Hepatic stellate cell (primary cell): ENCODE data around the gene DIAPH2.
"Not testable (repeated sequence)": the region's sequence is repeated elsewhere in the genome, so short reads cannot be mapped to it uniquely, and the experiment has no call there.

Source experiments
- DNase-seq: peaks from one replicate; pipeline ENCODE4 v3.0.0; 2011; ENCODE audit warnings: low spot score

The DIAPH2 gene

DNA sequence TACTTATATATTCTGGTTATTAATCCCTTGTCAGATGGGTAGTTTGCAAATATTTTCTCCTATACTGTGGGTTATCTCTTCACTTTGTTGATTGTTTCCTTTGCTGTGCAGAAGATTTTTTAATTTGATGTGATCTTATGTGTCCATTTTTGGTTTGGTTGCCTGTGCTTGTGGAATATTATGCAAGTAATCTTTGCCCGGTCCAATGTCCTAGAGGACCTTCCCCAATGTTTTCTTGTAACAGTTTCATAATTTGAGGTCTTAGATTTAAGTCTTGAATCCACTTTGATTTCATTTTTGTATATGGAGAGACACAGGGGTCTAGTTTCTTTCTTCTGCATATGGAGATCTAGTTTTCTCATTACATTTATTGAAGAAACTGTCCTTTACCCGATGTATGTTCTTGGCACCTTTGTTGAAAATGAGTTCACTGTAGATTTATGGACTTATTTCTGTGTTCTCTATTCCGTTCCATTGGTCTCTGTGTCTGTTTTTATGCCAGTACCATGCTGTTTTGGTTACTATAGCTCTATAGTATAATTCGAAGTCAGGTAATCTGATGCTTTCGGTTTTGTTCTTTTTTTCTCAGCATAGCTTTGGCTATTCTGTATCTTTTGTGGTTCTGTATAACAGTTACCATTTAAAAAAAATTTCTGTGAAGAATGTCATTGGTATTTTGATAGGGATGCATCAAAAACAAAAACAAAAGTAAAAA is 34.7 kb downstream of the DIAPH2 start:
- no peak for DNase-seq

DNA sequence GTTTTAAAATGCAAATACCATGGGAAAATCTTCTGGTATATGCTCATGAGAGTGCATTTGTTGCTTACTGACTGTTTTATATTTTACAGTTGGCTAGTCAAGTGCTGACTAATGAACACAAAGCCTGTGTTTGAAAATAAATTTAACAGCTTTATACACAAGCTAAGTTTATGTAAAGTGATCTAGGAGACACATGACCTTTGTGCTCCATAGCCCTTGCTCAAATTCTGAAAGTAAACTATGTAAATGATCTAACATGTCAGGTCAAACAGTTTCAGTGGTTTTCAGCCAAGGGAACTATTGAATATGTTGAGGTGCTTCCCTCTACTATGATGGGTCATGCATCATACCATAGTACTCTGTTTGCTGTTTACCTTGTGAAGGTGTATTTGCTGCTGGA is 36.7 kb downstream of the DIAPH2 start:
- no peak for DNase-seq

DNA sequence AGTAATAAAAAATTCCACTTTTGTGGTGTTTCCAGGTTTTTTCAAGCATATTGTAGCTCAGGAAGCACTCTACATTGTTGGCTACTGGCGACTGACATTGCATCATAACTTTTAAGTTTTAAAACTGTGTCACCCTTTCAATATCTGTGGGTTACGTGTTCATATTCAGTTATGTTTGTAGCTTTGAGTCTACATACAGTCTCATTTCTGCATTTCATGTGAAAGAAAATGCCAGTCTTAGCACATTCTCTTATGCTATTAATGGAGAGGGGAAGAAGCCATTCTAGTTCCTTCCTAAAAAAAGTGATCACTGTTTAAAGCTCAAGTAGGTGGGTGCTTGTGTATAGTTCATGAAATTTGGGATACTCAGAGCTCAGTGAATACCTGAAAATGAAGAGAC is 38.1 kb downstream of the DIAPH2 start:
- DNase-seq, result no peak

DNA sequence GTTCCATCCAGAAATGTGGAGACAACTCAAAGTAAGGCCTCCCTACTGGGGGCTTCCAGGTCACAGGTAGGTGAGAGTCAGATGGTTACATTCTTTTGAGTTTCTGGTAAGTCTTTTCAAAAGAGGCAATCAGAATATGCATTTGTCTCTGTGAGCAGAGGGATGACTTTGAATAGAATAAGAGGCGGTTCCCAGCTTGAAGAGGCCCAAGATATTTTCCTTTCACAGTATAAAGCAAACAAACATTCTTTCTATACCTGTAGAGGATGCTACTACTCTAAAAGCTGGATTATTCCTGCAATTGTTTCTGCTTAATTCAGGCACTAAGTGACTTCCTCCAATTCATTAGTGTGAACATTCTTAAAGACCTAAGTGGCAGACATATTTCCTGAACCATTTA is 44.4 kb downstream of the DIAPH2 start:
- no peak for DNase-seq

DNA sequence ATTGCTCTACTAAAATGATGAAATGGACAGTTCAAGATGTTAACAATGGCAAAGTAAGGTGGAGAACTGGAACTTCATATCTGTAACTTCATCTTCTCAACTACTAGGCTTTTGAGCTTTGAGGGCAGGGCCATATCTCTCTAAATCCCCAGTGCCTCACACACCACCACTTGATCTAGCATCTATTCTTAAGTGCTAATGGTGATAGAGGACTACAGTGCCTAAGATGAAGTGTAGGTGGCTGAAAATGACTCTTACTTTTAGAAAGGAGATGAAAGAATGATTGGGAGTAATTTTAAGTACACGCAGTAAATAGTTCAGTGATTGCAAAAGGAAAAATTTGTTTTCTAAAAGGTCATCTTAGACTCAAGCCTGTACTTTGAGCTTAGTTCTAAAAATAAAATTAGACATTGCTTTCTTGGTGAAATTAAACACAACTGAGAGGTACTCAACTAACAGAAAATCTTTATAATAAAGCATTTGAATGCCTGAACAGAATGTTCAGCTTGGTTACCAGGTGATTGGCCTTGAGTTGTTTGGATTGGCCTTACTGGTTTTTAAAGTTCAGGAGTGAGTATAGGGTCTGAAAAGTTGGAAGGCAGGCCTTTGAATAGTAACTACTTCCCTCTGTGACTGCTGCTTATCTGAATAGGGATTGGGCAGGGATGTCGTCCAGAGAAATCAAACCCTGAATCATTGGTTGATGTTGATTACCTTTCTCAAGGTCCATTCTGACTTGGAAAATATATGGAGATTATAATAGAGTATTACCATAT is 45.4 kb downstream of the DIAPH2 start:
- no peak for DNase-seq

DNA sequence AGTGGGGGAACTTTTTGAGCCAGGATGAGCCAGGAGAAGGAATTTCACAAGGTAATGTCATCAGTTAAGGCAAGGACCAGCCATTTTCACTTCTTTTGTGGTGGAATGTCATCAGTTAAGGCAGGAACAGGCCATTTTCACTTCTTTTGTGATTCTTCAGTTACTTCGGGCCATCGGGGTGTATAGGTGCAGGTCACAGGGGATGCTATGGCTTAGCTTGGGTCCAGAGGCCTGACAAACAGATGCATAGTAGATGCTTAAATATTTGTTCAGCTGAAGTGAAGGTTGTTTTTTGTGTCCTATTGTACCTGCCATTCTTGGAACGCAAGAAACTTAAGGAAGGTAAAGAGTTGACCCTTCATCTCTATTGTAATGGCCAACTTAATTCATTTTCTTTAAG is 46.4 kb downstream of the DIAPH2 start:
- DNase-seq, result not testable (repeated sequence)

DNA sequence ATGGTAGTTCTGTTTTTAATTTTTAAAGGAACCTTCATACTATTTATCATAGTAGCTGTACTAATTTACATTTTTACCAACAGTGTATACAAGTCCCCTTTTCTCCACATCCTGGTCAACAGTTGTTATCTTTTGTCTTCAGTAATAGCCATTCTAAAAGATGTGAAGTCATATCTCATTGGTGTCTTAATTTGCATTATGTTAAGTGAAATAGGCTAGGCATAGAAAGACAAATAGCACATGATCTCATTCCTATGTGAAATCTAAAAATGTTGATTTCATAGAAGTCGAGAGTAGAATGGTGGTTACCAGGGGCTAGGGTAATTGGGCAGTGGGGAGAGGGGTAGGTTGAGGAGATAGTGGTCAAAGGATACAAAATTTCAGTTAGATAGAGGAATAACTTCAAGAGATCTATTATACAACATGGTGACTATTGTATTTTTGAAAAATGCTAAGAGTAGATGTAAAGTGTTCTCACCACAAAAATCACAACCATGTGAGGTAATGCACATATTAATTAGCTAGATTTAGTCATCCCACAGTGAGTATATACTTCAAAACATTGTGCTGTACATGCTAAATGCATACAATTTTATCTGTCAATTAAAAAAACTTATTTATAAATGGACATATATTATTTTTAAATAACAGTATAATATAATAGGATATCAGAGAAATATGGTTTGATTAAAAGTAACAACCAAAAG is 58.9 kb downstream of the DIAPH2 start:
- no peak for DNase-seq

DNA sequence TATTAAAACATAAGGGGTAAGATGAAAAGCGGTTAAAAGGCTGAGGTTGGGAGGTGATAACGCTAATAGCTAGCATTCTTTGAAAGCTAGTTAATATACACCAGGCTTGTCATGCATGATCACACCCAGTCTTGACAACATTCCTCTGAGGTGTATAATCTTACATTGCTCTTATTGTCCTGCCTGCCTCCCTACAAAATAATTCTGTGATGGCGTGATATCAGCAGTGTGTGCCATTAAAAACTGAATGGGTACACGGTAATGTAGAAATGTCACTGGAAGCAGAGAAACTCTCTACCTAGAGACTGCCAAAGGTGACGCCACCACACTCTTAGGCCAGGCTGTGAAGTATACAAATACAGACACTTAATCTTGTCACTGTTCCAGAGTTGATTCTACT is 68.1 kb downstream of the DIAPH2 start:
- DNase-seq, result no peak

DNA sequence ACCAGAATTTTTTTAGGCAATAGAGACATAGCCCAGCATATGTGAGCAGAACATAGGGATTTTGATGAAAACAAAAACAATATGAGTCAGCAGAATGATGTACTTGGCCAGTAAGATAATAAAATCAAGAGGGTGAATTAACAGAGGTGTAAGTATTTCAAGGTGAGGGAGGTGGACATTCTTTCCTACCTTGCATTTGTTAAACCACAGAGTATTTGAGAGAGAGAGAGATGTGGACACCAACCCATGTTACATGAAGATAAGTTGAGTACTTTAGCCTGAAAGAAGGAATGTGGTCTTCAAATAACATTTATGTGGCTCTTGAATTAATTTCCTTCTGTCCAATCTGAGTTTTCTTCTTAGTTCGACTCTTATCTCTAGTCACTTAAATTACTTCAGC is 68.6 kb downstream of the DIAPH2 start:
- DNase-seq, result no peak

DNA sequence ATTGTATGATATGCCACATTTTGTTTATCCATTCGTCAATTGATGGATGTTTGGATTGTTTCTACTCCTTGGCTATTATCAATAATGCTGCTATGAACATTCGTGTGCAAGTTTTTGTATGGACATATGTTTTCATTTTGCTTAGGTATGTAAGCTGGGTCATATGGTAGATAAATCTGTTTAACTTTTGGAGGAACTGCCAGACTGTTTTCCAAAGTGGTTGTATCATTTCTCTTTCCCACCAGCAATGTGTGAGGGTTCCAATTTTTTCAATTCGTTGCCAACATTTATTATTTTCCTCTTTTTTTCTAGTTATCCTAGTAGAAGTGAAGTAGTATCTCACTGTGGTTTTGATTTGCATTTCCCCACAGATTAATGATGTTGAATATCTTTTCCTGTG is 71.8 kb downstream of the DIAPH2 start:
- DNase-seq, result no peak

DNA sequence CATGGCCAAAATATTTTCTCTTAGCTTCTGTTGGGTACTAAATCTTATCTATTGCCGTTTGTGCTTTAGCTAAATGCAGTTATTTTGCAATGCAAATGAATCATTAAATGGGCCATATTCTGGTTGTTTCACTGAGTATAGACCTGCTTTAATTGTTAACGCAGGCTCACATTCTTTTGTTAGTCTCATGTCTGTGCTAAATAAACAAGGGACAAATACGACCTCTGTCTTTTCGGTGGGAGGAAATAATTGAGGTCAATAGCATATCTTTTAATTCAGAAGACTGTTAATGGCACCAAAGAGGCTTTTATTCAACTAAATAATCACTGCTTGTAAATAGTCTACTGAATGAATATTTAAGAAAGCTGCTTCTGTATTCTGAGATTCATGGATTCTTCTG is 76.9 kb downstream of the DIAPH2 start:
- no peak for DNase-seq

DNA sequence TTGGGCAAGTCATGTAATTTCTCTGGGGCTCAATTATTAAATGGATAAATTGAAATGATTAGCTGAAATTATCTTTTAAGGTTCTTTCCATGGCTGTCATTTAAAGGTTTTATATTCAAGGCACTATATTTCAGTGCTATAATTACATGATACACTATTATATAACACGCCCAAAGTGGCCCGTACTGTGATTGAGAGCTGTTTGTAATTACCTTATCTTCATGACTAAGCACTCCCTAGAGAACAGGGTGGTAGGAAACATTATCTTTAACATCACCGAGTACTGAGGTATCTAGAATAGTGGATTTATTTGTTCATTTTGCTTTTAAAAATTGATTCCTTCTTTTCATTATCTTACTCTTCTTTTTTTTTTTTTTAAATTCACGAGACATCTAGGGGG is 79.0 kb downstream of the DIAPH2 start:
- DNase-seq, result no peak

DNA sequence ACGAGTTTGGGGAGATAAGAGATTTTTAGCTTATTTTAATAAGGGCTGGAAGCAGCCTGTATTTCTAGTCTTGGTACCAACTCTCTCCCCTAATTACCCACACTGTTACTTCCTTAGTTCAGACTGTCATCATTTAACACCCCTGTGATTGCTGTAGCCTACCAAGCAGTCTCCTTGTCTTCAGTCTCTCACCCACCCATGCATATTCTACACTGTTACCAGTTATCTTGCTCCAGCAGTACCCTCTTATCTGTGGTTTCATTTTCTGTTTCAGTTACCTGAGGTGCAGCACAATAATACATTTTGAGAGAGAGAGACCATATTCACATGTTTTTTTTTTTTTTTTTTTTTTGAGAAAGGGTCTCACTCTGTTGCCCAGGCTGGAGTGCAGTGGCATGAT is 80.2 kb downstream of the DIAPH2 start:
- no peak for DNase-seq

DNA sequence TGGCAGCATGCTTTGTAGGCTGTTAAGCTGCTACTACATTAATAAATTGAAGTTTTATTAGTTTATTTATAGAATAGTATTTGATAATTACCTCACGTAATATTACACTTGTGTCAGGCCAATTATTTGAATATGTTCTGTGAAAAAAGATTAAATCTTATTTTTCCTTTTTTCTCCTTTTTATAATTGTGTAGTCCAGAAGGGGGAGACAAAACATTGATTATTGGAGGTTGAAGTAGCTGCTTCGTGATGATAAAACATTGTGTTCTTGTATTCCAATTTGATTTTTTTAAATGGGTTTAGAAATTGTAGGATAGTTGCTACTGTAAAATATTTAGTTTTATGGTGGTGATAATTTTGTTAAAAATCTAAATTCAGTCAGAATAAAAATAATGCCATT is 85.7 kb downstream of the DIAPH2 start:
- peak; percentile 3 for DNase-seq

DNA sequence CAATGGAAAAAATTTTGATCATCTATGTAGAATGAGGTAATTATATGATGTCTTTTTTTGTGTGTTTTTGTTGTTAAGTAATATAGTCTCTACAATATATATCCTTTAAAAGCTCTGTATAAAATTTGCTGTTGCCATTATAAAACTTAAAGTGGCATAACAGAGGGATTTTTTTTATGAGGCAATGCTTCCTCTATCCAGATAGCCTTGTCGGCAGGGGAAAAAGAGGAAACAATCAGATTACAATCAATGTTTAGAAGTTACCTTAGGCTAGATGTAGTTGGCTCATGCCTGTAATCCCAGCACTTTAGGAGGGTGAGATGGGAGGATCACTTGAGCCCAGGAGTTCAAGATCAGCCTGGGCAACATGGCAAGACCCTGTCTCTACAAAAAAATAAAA is 86.8 kb downstream of the DIAPH2 start:
- no peak for DNase-seq

DNA sequence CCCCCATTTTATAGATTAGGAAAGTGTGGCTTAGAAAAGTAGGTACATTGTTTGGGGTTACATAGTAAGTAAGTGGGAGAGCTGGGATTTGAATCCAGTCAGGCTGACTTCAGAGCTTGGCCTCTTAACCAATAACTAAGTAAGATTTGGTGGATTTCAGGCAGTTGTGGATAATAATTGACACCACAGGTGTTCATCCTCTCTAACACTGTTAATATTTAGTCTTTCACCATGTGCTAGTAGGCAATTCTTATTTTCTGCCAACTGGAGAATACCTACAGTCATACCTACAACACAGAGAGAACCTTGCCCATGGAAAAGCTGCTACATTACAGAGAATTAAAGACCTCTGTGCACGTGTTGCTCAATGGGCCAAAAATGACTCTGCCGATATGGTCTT is 89.5 kb downstream of the DIAPH2 start:
- no peak for DNase-seq

DNA sequence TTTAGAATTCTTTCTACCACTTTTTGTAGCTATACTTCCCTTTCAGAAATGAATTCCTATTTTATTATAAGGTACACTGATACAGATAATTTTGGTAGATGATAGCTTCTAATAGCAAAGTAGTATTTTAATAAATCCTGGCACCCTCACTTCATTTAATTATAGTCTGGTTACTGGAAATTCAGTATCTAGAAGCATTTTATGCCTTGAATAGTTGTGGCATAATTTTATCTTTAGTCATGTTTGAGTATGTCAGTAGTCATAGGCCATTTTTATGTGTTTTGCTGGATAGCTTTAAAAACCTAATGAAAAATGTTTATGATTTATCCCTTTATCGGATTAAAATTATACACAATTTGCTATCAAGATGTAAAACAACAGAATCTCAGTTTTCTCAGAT is 92.3 kb downstream of the DIAPH2 start:
- peak; percentile 9 for DNase-seq

DNA sequence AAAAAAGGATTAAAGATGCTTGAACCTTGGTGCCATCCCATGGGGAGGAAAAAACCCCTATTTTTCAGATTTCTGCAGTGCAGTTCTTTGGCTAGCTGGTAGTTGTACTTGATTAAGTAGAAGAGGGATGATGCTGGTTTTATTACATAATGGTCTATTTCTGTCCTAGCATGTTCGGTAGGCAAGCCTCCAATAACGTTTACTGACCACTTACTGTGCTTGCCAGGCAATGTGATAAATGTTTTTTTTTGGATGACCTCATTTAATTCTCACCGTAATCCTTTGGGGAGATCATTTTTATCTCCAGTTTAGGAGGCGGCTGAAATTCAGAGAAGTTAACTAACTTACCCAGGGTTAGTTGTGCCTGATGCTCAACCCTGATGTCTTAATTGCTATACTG is 106.9 kb downstream of the DIAPH2 start:
- DNase-seq, result peak; percentile 11

DNA sequence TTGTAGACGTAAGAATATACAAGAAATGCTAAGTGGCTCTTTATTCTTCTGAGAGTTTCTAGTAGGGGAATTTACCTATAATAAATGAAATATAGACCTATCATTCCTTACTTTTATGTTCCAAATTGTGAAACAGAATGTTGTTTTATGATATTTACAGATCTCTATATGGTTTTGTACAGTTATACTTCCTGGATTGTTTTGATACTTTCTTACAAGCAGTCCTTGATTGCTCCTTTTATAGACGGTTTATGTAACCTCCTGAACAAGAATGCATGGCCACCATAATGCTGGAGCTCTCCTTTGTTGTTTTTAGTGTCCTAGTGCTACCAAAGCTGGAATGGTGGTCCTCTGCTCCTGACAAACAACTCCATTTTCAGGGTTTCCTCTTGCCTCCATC is 107.4 kb downstream of the DIAPH2 start:
- no peak for DNase-seq

DNA sequence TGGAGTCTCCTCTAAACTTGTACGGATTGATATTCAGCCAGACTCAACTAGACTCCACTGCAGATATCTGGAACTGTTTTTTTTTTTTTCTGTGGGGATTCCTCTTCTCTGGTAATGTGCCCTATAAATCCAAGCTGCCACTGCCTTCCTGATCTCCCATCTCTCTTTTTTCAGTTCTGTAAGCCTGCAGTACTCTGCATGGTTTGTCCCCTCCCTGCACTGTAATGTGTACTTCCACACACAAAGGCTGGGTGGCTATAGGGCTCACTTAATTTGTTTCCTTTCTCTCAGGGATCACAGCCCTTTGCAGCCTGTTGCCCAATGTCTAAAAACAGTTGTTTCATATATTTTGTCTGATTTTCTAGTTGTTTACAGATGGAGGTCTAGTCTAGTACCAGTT is 114.3 kb downstream of the DIAPH2 start:
- DNase-seq, result no peak

DNA sequence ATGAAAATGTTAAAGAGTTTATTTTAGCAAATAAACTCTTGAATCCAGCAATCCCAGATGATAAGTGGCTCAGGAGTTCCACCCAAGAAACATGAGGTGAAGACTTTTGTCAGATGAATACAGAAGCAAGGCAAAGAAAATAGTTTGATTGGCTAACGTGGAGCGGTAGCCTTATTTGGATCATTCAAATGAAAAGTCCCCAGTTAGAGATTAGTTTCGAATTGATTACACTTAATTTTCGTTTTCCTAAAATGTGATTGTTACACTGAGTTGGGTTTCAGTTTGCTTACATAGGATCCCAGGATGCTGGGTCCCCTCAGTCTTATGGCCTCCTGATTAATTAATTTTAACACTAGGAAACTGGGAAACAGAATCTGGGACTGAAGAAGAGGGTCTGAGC is 122.7 kb downstream of the DIAPH2 start:
- DNase-seq, result no peak

DNA sequence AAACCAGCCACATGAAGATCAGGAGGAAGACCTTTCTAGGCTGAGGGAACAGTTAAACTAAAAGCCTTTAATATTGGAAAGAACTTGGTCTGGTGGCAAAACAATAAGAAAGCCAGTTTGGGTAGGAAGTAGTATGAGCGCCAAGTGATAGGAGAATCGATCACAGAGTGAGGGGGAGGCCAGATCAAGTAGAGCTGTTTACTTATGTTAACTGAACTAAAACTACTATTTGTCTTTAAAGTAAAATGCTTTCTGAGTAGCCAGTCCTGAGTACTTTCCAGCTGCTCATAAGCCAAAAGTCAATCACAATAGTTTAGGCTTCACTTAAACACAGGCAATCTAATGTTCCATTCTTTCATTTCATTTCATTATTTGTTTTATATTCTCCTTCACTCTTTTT is 136.3 kb downstream of the DIAPH2 start:
- no peak for DNase-seq

DNA sequence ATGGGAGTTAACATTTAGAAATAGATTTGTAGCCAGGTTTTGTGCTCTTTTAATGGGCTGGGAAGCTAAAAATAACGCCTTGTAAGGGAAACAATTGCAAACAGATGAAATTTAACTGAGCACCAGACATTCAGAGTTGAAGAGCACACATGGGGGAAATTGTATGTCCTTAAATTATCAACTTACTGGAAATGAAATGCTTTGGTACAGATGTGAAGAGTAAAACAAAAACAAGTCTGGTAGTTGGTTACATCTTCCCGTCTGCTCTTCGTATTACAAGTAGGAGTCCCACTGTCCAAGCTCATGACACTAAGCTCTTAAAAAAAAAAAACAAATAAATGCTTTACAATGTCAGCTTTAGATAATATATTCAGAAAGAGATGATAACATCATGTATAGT is 139.5 kb downstream of the DIAPH2 start:
- no peak for DNase-seq
